HepG2 (cell line): Measurements from ENCODE around the gene NPHS1. TPM values are rescaled to one million over a fixed set of nuclear protein-coding genes. Genes with fewer than 3 reads are reported as not detected.

Source experiments
- ATF7-NPFF ChIP-seq: sonication (generic); formaldehyde crosslinking; IDR thresholded peaks from 2 replicates; pipeline ENCODE4 v1.8.1; 2023; ENCODE audit warnings: mild to moderate bottlenecking, low read depth, missing genetic modification reagents, moderate library complexity
- CHD4 ChIP-seq: fragments of 200-600 bp; sonication (generic); IDR thresholded peaks from 2 replicates; pipeline ENCODE4 v1.7.0; 2017; ENCODE audit warnings: mild to moderate bottlenecking, low read length, borderline replicate concordance
- JARID2 ChIP-seq: sonication (generic); formaldehyde crosslinking; IDR thresholded peaks from 2 replicates; pipeline ENCODE4 v1.8.1; 2023; ENCODE audit warnings: missing genetic modification reagents, inconsistent platforms; ENCODE audit not compliant: insufficient replicate concordance
- KDM6A ChIP-seq: IDR thresholded peaks from 2 replicates; pipeline ENCODE4 v1.6.1; 2016; ENCODE audit warnings: low read depth
- KLF11 ChIP-seq: IDR thresholded peaks from 2 replicates; pipeline ENCODE4 v1.6.1; 2016; ENCODE audit warnings: missing compliant biosample characterization
- MED13 ChIP-seq: sonication (generic); formaldehyde crosslinking; IDR thresholded peaks from 2 replicates; pipeline ENCODE4 v1.5.0; 2020; ENCODE audit warnings: missing genetic modification reagents
- NKX3-1 ChIP-seq: sonication (generic); formaldehyde crosslinking; IDR thresholded peaks from 2 replicates; pipeline ENCODE4 v1.5.0; 2020; ENCODE audit warnings: missing genetic modification reagents
- PAF1 ChIP-seq: IDR thresholded peaks from 2 replicates; pipeline ENCODE4 v1.6.1; 2016; ENCODE audit warnings: missing genetic modification reagents, missing compliant biosample characterization
- PRMT3 ChIP-seq: sonication (generic); formaldehyde crosslinking; IDR thresholded peaks from 2 replicates; pipeline ENCODE4 v1.8.1; 2022; ENCODE audit warnings: low read depth, mild to moderate bottlenecking, moderate library complexity, missing genetic modification reagents, borderline replicate concordance
- RARG ChIP-seq: sonication (generic); formaldehyde crosslinking; IDR thresholded peaks from 2 replicates; pipeline ENCODE4 v1.4.0; 2020; ENCODE audit warnings: low read depth, mild to moderate bottlenecking, missing genetic modification reagents
- SP4 ChIP-seq: sonication (generic); formaldehyde crosslinking; IDR thresholded peaks from 2 replicates; pipeline ENCODE4 v1.8.1; 2023; ENCODE audit warnings: mild to moderate bottlenecking, missing genetic modification reagents
- SRSF9 ChIP-seq: fragments of 200-400 bp; formaldehyde crosslinking; IDR thresholded peaks from 2 replicates; pipeline ENCODE4 v1.6.1; 2018; ENCODE audit warnings: borderline replicate concordance, mild to moderate bottlenecking, low read depth, low read length; ENCODE audit not compliant: insufficient read depth, poor library complexity, severe bottlenecking
- TEAD3 ChIP-seq: optimal IDR thresholded peaks from 2 replicates; pipeline ENCODE3; 2016; ENCODE audit warnings: borderline replicate concordance
- ZFP37 ChIP-seq: sonication (generic); formaldehyde crosslinking; IDR thresholded peaks from 2 replicates; pipeline ENCODE4 v1.4.0; 2020; ENCODE audit warnings: missing genetic modification reagents, borderline replicate concordance
- ZNF24 ChIP-seq: fragments of 450-650 bp; IDR thresholded peaks from 2 replicates; pipeline ENCODE4 v1.6.1; 2017; ENCODE audit warnings: antibody characterized with exemption, mild to moderate bottlenecking
- ZNF296 ChIP-seq: sonication (generic); formaldehyde crosslinking; conservative IDR thresholded peaks from 2 replicates; pipeline ENCODE4 v1.5.0; 2020; ENCODE audit warnings: mild to moderate bottlenecking, missing genetic modification reagents
- ZNF530 ChIP-seq: sonication (generic); formaldehyde crosslinking; IDR thresholded peaks from 2 replicates; pipeline ENCODE4 v1.5.0; 2020; ENCODE audit warnings: low read depth, mild to moderate bottlenecking, missing genetic modification reagents
- ZNF615 ChIP-seq: sonication (generic); formaldehyde crosslinking; IDR thresholded peaks from 2 replicates; pipeline ENCODE4 v1.5.0; 2020; ENCODE audit warnings: mild to moderate bottlenecking, missing genetic modification reagents, borderline replicate concordance
- ZNF816 ChIP-seq: sonication (generic); formaldehyde crosslinking; IDR thresholded peaks from 2 replicates; pipeline ENCODE4 v1.8.0; 2022; ENCODE audit warnings: missing genetic modification reagents, mild to moderate bottlenecking, borderline replicate concordance
- polyA plus RNA-seq, 8 experiments: library from polyadenylated mRNA; depleted of rRNA in 3 of 8; stranded (reverse) in 7 of 8; unstranded in 1 of 8; fragments of >200 nt; fragmentation: Illumina TruSeq in 4 of 8; extraction: Trizol in 4 of 8; gene quantifications; 2 replicates each; pipeline versions ENCODE4 v1.2.1 to v1.2.3, GENCODE V29; 2011 to 2016; ENCODE audit warnings: low read depth in 4 of 8, missing spikeins in 1 of 8, mixed read lengths in 1 of 8; ENCODE audit not compliant: insufficient read depth in 1 of 8
- total RNA-seq, 5 experiments: library from RNA; depleted of rRNA; stranded (reverse); fragments of >200 nt; fragmentation: Illumina TruSeq; extraction: Trizol; gene quantifications; 2 replicates each; pipeline ENCODE4 v1.2.3, GENCODE V29; 2016; ENCODE audit warnings: low read depth in 1 of 5
- TF ChIP-seq, protein P1 (sequence below): sonication (generic); formaldehyde crosslinking; IDR thresholded peaks from 2 replicates; pipeline ENCODE4 v1.4.0; 2020; ENCODE audit warnings: missing genetic modification reagents
- TF ChIP-seq, protein P2 (sequence below): sonication (generic); formaldehyde crosslinking; conservative IDR thresholded peaks from 2 replicates; pipeline ENCODE4 v1.8.0; 2022; ENCODE audit warnings: mild to moderate bottlenecking, moderate library complexity, missing genetic modification reagents
- TF ChIP-seq, protein P3 (sequence below): sonication (generic); formaldehyde crosslinking; IDR thresholded peaks from 2 replicates; pipeline ENCODE4 v1.4.0; 2020; ENCODE audit warnings: missing genetic modification reagents

NPHS1 gene
- total and polyA plus RNA-seq, 2 of the 13 experiments (the other 11 are each of a cell fraction or from before 2014, with no cell fraction given) = not detected

DNA sequence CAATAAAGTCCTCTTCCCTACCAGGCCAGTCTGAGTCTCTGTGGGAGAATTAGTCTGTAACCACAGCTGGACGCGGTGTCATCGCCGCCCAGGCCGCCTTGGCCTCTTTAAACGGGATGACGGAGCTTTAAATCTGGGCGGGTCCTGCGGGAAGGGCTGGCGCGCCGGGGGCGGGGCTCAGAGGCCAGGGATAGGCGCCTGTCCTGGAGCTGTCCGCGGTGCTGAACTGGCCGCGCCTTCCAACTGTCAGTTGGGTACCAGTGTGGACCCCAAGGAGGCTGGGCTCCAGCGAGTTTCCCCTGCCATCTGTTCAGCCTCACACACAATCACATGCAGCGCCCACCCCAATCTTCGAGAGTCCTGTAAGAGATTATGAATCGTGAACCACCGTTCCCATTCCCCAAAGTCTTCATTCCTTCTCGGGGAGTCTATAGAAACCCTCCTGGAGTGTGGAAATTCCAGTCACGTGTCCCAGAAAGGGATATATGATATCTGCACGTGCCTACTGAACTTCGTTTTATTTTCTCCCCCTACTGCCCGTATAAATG lies 27.5 kb upstream of the NPHS1 start (continued):
- TF ChIP-seq PRMT3 (CRISPR knock-in tag) (peak; percentile 77; the same call in 1 of the 2 replicates), ZNF24 (no peak), ZNF816 (CRISPR knock-in tag) (peak; percentile 95), NKX3-1 (CRISPR knock-in tag) (peak; percentile 99), JARID2 (CRISPR knock-in tag) (no peak), KDM6A (CRISPR knock-in tag) (no peak), ZNF530 (CRISPR knock-in tag) (0 out of 2 replicates have a peak, but pooled peaks have one; percentile 49), MED13 (CRISPR knock-in tag) (peak; percentile 66; the same call in 1 of the 2 replicates), PAF1 (CRISPR knock-in tag) (no peak), ZNF615 (CRISPR knock-in tag) (0 out of 2 replicates have a peak, but pooled peaks have one; percentile 29), ZNF296 (CRISPR knock-in tag) (no peak), KLF11 (CRISPR knock-in tag) (peak; percentile 95), ZFP37 (CRISPR knock-in tag) (0 out of 2 replicates have a peak, but pooled peaks have one; percentile 89), SP4 (CRISPR knock-in tag) (peak; percentile 89; the same call in 1 of the 2 replicates), CHD4 (no peak), TEAD3 (CRISPR knock-in tag) (peak; percentile 62), SRSF9 (no peak), ATF7-NPFF (CRISPR knock-in tag) (peak; percentile 90), RARG (CRISPR knock-in tag) (0 out of 2 replicates have a peak, but pooled peaks have one; percentile 62)
- TF ChIP-seq, protein P1, sequence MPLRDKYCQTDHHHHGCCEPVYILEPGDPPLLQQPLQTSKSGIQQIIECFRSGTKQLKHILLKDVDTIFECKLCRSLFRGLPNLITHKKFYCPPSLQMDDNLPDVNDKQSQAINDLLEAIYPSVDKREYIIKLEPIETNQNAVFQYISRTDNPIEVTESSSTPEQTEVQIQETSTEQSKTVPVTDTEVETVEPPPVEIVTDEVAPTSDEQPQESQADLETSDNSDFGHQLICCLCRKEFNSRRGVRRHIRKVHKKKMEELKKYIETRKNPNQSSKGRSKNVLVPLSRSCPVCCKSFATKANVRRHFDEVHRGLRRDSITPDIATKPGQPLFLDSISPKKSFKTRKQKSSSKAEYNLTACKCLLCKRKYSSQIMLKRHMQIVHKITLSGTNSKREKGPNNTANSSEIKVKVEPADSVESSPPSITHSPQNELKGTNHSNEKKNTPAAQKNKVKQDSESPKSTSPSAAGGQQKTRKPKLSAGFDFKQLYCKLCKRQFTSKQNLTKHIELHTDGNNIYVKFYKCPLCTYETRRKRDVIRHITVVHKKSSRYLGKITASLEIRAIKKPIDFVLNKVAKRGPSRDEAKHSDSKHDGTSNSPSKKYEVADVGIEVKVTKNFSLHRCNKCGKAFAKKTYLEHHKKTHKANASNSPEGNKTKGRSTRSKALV = 0 out of 2 replicates have a peak, but pooled peaks have one; percentile 65
- TF ChIP-seq, protein P2, sequence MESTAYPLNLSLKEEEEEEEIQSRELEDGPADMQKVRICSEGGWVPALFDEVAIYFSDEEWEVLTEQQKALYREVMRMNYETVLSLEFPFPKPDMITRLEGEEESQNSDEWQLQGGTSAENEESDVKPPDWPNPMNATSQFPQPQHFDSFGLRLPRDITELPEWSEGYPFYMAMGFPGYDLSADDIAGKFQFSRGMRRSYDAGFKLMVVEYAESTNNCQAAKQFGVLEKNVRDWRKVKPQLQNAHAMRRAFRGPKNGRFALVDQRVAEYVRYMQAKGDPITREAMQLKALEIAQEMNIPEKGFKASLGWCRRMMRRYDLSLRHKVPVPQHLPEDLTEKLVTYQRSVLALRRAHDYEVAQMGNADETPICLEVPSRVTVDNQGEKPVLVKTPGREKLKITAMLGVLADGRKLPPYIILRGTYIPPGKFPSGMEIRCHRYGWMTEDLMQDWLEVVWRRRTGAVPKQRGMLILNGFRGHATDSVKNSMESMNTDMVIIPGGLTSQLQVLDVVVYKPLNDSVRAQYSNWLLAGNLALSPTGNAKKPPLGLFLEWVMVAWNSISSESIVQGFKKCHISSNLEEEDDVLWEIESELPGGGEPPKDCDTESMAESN (CRISPR knock-in tag) = peak; percentile 96
- TF ChIP-seq, protein P3, sequence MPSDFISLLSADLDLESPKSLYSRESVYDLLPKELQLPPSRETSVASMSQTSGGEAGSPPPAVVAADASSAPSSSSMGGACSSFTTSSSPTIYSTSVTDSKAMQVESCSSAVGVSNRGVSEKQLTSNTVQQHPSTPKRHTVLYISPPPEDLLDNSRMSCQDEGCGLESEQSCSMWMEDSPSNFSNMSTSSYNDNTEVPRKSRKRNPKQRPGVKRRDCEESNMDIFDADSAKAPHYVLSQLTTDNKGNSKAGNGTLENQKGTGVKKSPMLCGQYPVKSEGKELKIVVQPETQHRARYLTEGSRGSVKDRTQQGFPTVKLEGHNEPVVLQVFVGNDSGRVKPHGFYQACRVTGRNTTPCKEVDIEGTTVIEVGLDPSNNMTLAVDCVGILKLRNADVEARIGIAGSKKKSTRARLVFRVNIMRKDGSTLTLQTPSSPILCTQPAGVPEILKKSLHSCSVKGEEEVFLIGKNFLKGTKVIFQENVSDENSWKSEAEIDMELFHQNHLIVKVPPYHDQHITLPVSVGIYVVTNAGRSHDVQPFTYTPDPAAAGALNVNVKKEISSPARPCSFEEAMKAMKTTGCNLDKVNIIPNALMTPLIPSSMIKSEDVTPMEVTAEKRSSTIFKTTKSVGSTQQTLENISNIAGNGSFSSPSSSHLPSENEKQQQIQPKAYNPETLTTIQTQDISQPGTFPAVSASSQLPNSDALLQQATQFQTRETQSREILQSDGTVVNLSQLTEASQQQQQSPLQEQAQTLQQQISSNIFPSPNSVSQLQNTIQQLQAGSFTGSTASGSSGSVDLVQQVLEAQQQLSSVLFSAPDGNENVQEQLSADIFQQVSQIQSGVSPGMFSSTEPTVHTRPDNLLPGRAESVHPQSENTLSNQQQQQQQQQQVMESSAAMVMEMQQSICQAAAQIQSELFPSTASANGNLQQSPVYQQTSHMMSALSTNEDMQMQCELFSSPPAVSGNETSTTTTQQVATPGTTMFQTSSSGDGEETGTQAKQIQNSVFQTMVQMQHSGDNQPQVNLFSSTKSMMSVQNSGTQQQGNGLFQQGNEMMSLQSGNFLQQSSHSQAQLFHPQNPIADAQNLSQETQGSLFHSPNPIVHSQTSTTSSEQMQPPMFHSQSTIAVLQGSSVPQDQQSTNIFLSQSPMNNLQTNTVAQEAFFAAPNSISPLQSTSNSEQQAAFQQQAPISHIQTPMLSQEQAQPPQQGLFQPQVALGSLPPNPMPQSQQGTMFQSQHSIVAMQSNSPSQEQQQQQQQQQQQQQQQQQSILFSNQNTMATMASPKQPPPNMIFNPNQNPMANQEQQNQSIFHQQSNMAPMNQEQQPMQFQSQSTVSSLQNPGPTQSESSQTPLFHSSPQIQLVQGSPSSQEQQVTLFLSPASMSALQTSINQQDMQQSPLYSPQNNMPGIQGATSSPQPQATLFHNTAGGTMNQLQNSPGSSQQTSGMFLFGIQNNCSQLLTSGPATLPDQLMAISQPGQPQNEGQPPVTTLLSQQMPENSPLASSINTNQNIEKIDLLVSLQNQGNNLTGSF (CRISPR knock-in tag) = peak; percentile 97
